HepG2 (cell line): ENCODE results near the gene STK40. TPM values are rescaled to one million over a fixed set of nuclear protein-coding genes. Genes with fewer than 3 reads are reported as not detected.

Source experiments
- ARID5B ChIP-seq: IDR thresholded peaks from 2 replicates; pipeline ENCODE4 v1.4.0; 2020; ENCODE audit warnings: mild to moderate bottlenecking, missing genetic modification reagents
- CAMTA2 ChIP-seq: sonication (generic); formaldehyde crosslinking; IDR thresholded peaks from 2 replicates; pipeline ENCODE4 v1.4.0; 2020; ENCODE audit warnings: mild to moderate bottlenecking, missing genetic modification reagents, borderline replicate concordance
- CSRNP1 ChIP-seq: sonication (generic); formaldehyde crosslinking; IDR thresholded peaks from 2 replicates; pipeline ENCODE4 v1.8.1; 2023; ENCODE audit warnings: mild to moderate bottlenecking, missing genetic modification reagents
- FIP1L1 ChIP-seq: fragments of 200-400 bp; formaldehyde crosslinking; IDR thresholded peaks from 2 replicates; pipeline ENCODE4 v1.6.1; 2018; ENCODE audit warnings: low read depth, mild to moderate bottlenecking, low read length, moderate library complexity, borderline replicate concordance; ENCODE audit not compliant: insufficient read depth
- GPBP1L1 ChIP-seq: sonication (generic); formaldehyde crosslinking; IDR thresholded peaks from 2 replicates; pipeline ENCODE4 v1.5.0; 2020; ENCODE audit warnings: mild to moderate bottlenecking, missing genetic modification reagents
- HDAC2 ChIP-seq: sonication (generic); formaldehyde crosslinking; IDR thresholded peaks from 2 replicates; pipeline ENCODE4 v1.4.0; 2020; ENCODE audit warnings: missing genetic modification reagents
- HNF1A ChIP-seq, 2 experiments: sonication (generic) in 1 of 2; formaldehyde crosslinking in 1 of 2; IDR thresholded peaks; 2 replicates each; pipeline versions ENCODE4 v1.4.0 to v1.6.1; 2016 to 2020; ENCODE audit warnings: borderline replicate concordance in 1 of 2, low read depth in 1 of 2, mild to moderate bottlenecking in 1 of 2, missing genetic modification reagents in 1 of 2
- HNRNPL ChIP-seq: fragments of 200-400 bp; formaldehyde crosslinking; IDR thresholded peaks from 2 replicates; pipeline ENCODE4 v1.6.1; 2017; ENCODE audit warnings: mild to moderate bottlenecking, low read depth, low read length
- MAFF ChIP-seq: IDR thresholded peaks from 2 replicates; pipeline ENCODE4 v1.6.1; 2011; ENCODE audit warnings: low read depth, low read length, improper control_type of control experiment
- SOX5 ChIP-seq: IDR thresholded peaks from 2 replicates; pipeline ENCODE4 v1.6.1; 2016; ENCODE audit warnings: borderline replicate concordance
- ZBTB20 ChIP-seq: sonication (generic); formaldehyde crosslinking; IDR thresholded peaks from 2 replicates; pipeline ENCODE4 v1.8.1; 2023; ENCODE audit warnings: missing genetic modification reagents, low read depth, mild to moderate bottlenecking, borderline replicate concordance
- ZNF121 ChIP-seq: sonication (generic); formaldehyde crosslinking; IDR thresholded peaks from 2 replicates; pipeline ENCODE4 v1.5.0; 2020; ENCODE audit warnings: mild to moderate bottlenecking, missing genetic modification reagents
- ZNF496 ChIP-seq: sonication (generic); formaldehyde crosslinking; IDR thresholded peaks from 2 replicates; pipeline ENCODE4 v1.8.1; 2023; ENCODE audit warnings: mild to moderate bottlenecking, moderate library complexity, missing genetic modification reagents; ENCODE audit not compliant: insufficient replicate concordance
- ZNF704 ChIP-seq: sonication (generic); formaldehyde crosslinking; IDR thresholded peaks from 2 replicates; pipeline ENCODE4 v1.8.1; 2023; ENCODE audit warnings: mild to moderate bottlenecking, inconsistent platforms, moderate library complexity, missing genetic modification reagents, borderline replicate concordance
- polyA plus RNA-seq, 8 experiments: library from polyadenylated mRNA; depleted of rRNA in 3 of 8; stranded (reverse) in 7 of 8; unstranded in 1 of 8; fragments of >200 nt; fragmentation: Illumina TruSeq in 4 of 8; extraction: Trizol in 4 of 8; gene quantifications; 2 replicates each; pipeline versions ENCODE4 v1.2.1 to v1.2.3, GENCODE V29; 2011 to 2016; ENCODE audit warnings: low read depth in 4 of 8, missing spikeins in 1 of 8, mixed read lengths in 1 of 8; ENCODE audit not compliant: insufficient read depth in 1 of 8
- total RNA-seq, 5 experiments: library from RNA; depleted of rRNA; stranded (reverse); fragments of >200 nt; fragmentation: Illumina TruSeq; extraction: Trizol; gene quantifications; 2 replicates each; pipeline ENCODE4 v1.2.3, GENCODE V29; 2016; ENCODE audit warnings: low read depth in 1 of 5

The STK40 gene
- total and polyA plus RNA-seq, 2 of the 13 experiments (the other 11 are each of a cell fraction or from before 2014, with no cell fraction given), result 33.8 to 35.1 TPM

- 0 out of 2 replicates have a peak, but pooled peaks have one; percentile 38 for TF ChIP-seq HNRNPL
- TF ChIP-seq ZBTB20 (CRISPR knock-in tag), result no peak
- peak; percentile 77; the same call in 1 of the 2 replicates for TF ChIP-seq ZNF704 (CRISPR knock-in tag)
- no peak for TF ChIP-seq ARID5B (CRISPR knock-in tag)
- TF ChIP-seq HNF1A (IDR thresholded peaks at IDR 0.05; ENCODE audit: low read depth), result no peak
- no peak for TF ChIP-seq HNF1A (CRISPR knock-in tag; IDR thresholded peaks at IDR 0.05; ENCODE audit: borderline replicate concordance)
- peak; percentile 49; the same call in 1 of the 2 replicates for TF ChIP-seq HDAC2 (CRISPR knock-in tag)
- TF ChIP-seq FIP1L1, result no peak
- TF ChIP-seq CAMTA2 (CRISPR knock-in tag), result no peak
- no peak for TF ChIP-seq ZNF121 (CRISPR knock-in tag)
- peak; percentile 21; the same call in 1 of the 2 replicates for TF ChIP-seq SOX5 (CRISPR knock-in tag)
- TF ChIP-seq MAFF, result no peak
- no peak for TF ChIP-seq ZNF496 (CRISPR knock-in tag)
- no peak for TF ChIP-seq GPBP1L1 (CRISPR knock-in tag)
- no peak for TF ChIP-seq CSRNP1 (CRISPR knock-in tag)
Measured at GRCh38 chr1:36397378-36398230, 11.9 kb upstream of the STK40 start, which contains the start of gene LSM10 (continued).
